Measurements from ENCODE around the gene POLA2.
"Not testable (repeated sequence)": the region's sequence is repeated elsewhere in the genome, so short reads cannot be mapped to it uniquely, and the experiment has no call there.

The POLA2 gene

GRCh38 chr11:65320386-65321075, 58.8 kb downstream of the POLA2 start:
- Histone ChIP-seq H3K9ac (ENCODE audit: low read length) (no peak overlapping the region), H3K4me3 (ENCODE audit: low read length) (no peak overlapping the region), H3K27me3 (ENCODE audit: control insufficient read depth, insufficient read depth, low read length) (no peaks in the 10 kb centered on the region), H3K36me3 (ENCODE audit: control insufficient read depth, insufficient read depth, low read length) (peaks cover 20% of the 10 kb centered on the region), H3K4me1 (ENCODE audit: control insufficient read depth, insufficient read depth, low read length) (peaks cover 14% of the 10 kb centered on the region), H3K27ac (ENCODE audit: low read depth, low read length) (no peak overlapping the region)

- H3K36me3 ChIP-seq (ENCODE audit: control insufficient read depth, insufficient read depth, low read length), result peaks cover 20% of the 10 kb centered on the region
- H3K4me1 ChIP-seq (ENCODE audit: control insufficient read depth, insufficient read depth, low read length), result peaks cover 9% of the 10 kb centered on the region
- no peaks in the 10 kb centered on the region for H3K27me3 ChIP-seq (ENCODE audit: control insufficient read depth, insufficient read depth, low read length)
- no peak overlapping the region for H3K9ac ChIP-seq (ENCODE audit: low read length)
- no peak overlapping the region for H3K27ac ChIP-seq (ENCODE audit: low read depth, low read length)
- no peak overlapping the region for H3K4me3 ChIP-seq (ENCODE audit: low read length)
Observed at GRCh38 chr11:65321076-65321475, 59.3 kb downstream of the POLA2 start.

GRCh38 chr11:65321828-65322485, 60.2 kb downstream of the POLA2 start:
- H3K4me3 ChIP-seq (ENCODE audit: low read length), result no peak overlapping the region
- peaks cover under 1% of the 10 kb centered on the region for H3K4me1 ChIP-seq (ENCODE audit: control insufficient read depth, insufficient read depth, low read length)
- peak overlapping the region; percentile 49 for H3K27ac ChIP-seq (ENCODE audit: low read depth, low read length)
- H3K9ac ChIP-seq (ENCODE audit: low read length), result no peak overlapping the region
- peaks cover 20% of the 10 kb centered on the region for H3K36me3 ChIP-seq (ENCODE audit: control insufficient read depth, insufficient read depth, low read length)
- no peaks in the 10 kb centered on the region for H3K27me3 ChIP-seq (ENCODE audit: control insufficient read depth, insufficient read depth, low read length)

- H3K4me3 ChIP-seq (ENCODE audit: low read length), result no peak overlapping the region
- no peaks in the 10 kb centered on the region for H3K4me1 ChIP-seq (ENCODE audit: control insufficient read depth, insufficient read depth, low read length)
- no peaks in the 10 kb centered on the region for H3K27me3 ChIP-seq (ENCODE audit: control insufficient read depth, insufficient read depth, low read length)
- H3K9ac ChIP-seq (ENCODE audit: low read length), result no peak overlapping the region
- H3K27ac ChIP-seq (ENCODE audit: low read depth, low read length), result no peak overlapping the region
- peaks cover 20% of the 10 kb centered on the region for H3K36me3 ChIP-seq (ENCODE audit: control insufficient read depth, insufficient read depth, low read length)
Observed at GRCh38 chr11:65323813-65324212, 62.1 kb downstream of the POLA2 start.

GRCh38 chr11:65325435-65325834, 63.7 kb downstream of the POLA2 start:
- no peaks in the 10 kb centered on the region for H3K27me3 ChIP-seq (ENCODE audit: control insufficient read depth, insufficient read depth, low read length)

GRCh38 chr11:65327021-65327420, 65.3 kb downstream of the POLA2 start:
- Histone ChIP-seq H3K4me1 (ENCODE audit: control insufficient read depth, insufficient read depth, low read length) (no peaks in the 10 kb centered on the region), H3K36me3 (ENCODE audit: control insufficient read depth, insufficient read depth, low read length) (peaks cover 4% of the 10 kb centered on the region), H3K9ac (ENCODE audit: low read length) (no peak overlapping the region), H3K27me3 (ENCODE audit: control insufficient read depth, insufficient read depth, low read length) (no peaks in the 10 kb centered on the region), H3K4me3 (ENCODE audit: low read length) (no peak overlapping the region), H3K27ac (ENCODE audit: low read depth, low read length) (no peak overlapping the region)

More at GRCh38 chr11:65325435-65325834, 63.7 kb downstream of the POLA2 start:
- Histone ChIP-seq H3K9ac (ENCODE audit: low read length) (no peak overlapping the region), H3K27ac (ENCODE audit: low read depth, low read length) (no peak overlapping the region), H3K4me1 (ENCODE audit: control insufficient read depth, insufficient read depth, low read length) (no peaks in the 10 kb centered on the region), H3K36me3 (ENCODE audit: control insufficient read depth, insufficient read depth, low read length) (peaks cover 20% of the 10 kb centered on the region), H3K4me3 (ENCODE audit: low read length) (no peak overlapping the region)

GRCh38 chr11:65329478-65329877, 67.7 kb downstream of the POLA2 start:
- peaks cover 2% of the 10 kb centered on the region for H3K4me1 ChIP-seq (ENCODE audit: control insufficient read depth, insufficient read depth, low read length)
- H3K4me3 ChIP-seq (ENCODE audit: low read length), result peak overlapping the region; percentile 41
- no peaks in the 10 kb centered on the region for H3K27me3 ChIP-seq (ENCODE audit: control insufficient read depth, insufficient read depth, low read length)
- no peaks in the 10 kb centered on the region for H3K36me3 ChIP-seq (ENCODE audit: control insufficient read depth, insufficient read depth, low read length)
- no peak overlapping the region for H3K27ac ChIP-seq (ENCODE audit: low read depth, low read length)
- no peak overlapping the region for H3K9ac ChIP-seq (ENCODE audit: low read length)

- Histone ChIP-seq H3K4me3 (ENCODE audit: low read length) (peak overlapping the region; percentile 41), H3K9ac (ENCODE audit: low read length) (no peak overlapping the region), H3K27ac (ENCODE audit: low read depth, low read length) (peak overlapping the region; percentile 14), H3K27me3 (ENCODE audit: control insufficient read depth, insufficient read depth, low read length) (no peaks in the 10 kb centered on the region), H3K36me3 (ENCODE audit: control insufficient read depth, insufficient read depth, low read length) (no peaks in the 10 kb centered on the region), H3K4me1 (ENCODE audit: control insufficient read depth, insufficient read depth, low read length) (peaks cover 6% of the 10 kb centered on the region)
Observed at GRCh38 chr11:65329944-65330403, 68.2 kb downstream of the POLA2 start.

GRCh38 chr11:65330544-65330943, 68.8 kb downstream of the POLA2 start:
- H3K27ac ChIP-seq (ENCODE audit: low read depth, low read length), result no peak overlapping the region
- H3K9ac ChIP-seq (ENCODE audit: low read length), result no peak overlapping the region
- H3K27me3 ChIP-seq (ENCODE audit: control insufficient read depth, insufficient read depth, low read length), result no peaks in the 10 kb centered on the region
- H3K36me3 ChIP-seq (ENCODE audit: control insufficient read depth, insufficient read depth, low read length), result no peaks in the 10 kb centered on the region
- no peak overlapping the region for H3K4me3 ChIP-seq (ENCODE audit: low read length)
- peaks cover 8% of the 10 kb centered on the region for H3K4me1 ChIP-seq (ENCODE audit: control insufficient read depth, insufficient read depth, low read length)

GRCh38 chr11:65332591-65332990, 70.8 kb downstream of the POLA2 start:
- not testable (repeated sequence) for H3K4me1 ChIP-seq (ENCODE audit: control insufficient read depth, insufficient read depth, low read length); H3K27ac ChIP-seq (ENCODE audit: low read depth, low read length); H3K36me3 ChIP-seq (ENCODE audit: control insufficient read depth, insufficient read depth, low read length); H3K4me3 ChIP-seq (ENCODE audit: low read length); H3K27me3 ChIP-seq (ENCODE audit: control insufficient read depth, insufficient read depth, low read length); H3K9ac ChIP-seq (ENCODE audit: low read length)

GRCh38 chr11:65334696-65335295, 73.0 kb downstream of the POLA2 start:
- H3K36me3 ChIP-seq (ENCODE audit: control insufficient read depth, insufficient read depth, low read length), result no peaks in the 10 kb centered on the region
- peak overlapping the region; percentile 95 for H3K27ac ChIP-seq (ENCODE audit: low read depth, low read length)
- H3K27me3 ChIP-seq (ENCODE audit: control insufficient read depth, insufficient read depth, low read length), result no peaks in the 10 kb centered on the region
- peak overlapping the region; percentile 51 for H3K9ac ChIP-seq (ENCODE audit: low read length)
- peaks cover 8% of the 10 kb centered on the region for H3K4me1 ChIP-seq (ENCODE audit: control insufficient read depth, insufficient read depth, low read length)
- H3K4me3 ChIP-seq (ENCODE audit: low read length), result peak overlapping the region; percentile 97

- Histone ChIP-seq H3K4me3 (ENCODE audit: low read length) (no peak overlapping the region), H3K9ac (ENCODE audit: low read length) (no peak overlapping the region), H3K4me1 (ENCODE audit: control insufficient read depth, insufficient read depth, low read length) (peaks cover 8% of the 10 kb centered on the region), H3K27ac (ENCODE audit: low read depth, low read length) (no peak overlapping the region), H3K27me3 (ENCODE audit: control insufficient read depth, insufficient read depth, low read length) (no peaks in the 10 kb centered on the region), H3K36me3 (ENCODE audit: control insufficient read depth, insufficient read depth, low read length) (peaks cover 24% of the 10 kb centered on the region)
Observed at GRCh38 chr11:65338676-65339075, 76.9 kb downstream of the POLA2 start.

Measured in rectal smooth muscle tissue (tissue), 1 donor.